SK-N-SH (cell line): ENCODE measurements around the gene OR10A3. TPM values are rescaled to one million over a fixed set of nuclear protein-coding genes. Genes with fewer than 3 reads are reported as not detected.

Experiments
- CTCF ChIA-PET: fragments of 300-600, 350-600 bp; formaldehyde crosslinking; extraction: SDS; loops from one replicate; lab custom pipeline; 2021; lab: Yijun Ruan, JAX
- POLR2A ChIA-PET: fragments of 350-600 bp; sonication (Branson Sonifier 250); formaldehyde crosslinking; extraction: SDS; loops from one replicate; lab custom pipeline; 2020; ENCODE audit warnings: antibody characterized with exemption, inconsistent platforms; lab: Yijun Ruan, JAX
- DNase-seq: peaks from one replicate; pipeline ENCODE4 v3.0.0; 2012
- H2AFZ ChIP-seq: fragments of 200-600 bp; sonication (generic); 2 replicates; pipeline ENCODE4 v1.8.1; 2016; ENCODE audit warnings: antibody characterized with exemption, mild to moderate bottlenecking, low read depth
- H3F3A ChIP-seq: fragments of 200-600 bp; sonication (generic); replicated peaks from 2 replicates; pipeline ENCODE3; 2016; ENCODE audit warnings: antibody characterized with exemption, mild to moderate bottlenecking; ENCODE audit not compliant: insufficient read depth
- H3K27ac ChIP-seq, 2 experiments: fragments of 200-500 bp in 1 of 2; fragments of 200-600 bp in 1 of 2; sonication (Bioruptor generic) in 1 of 2; sonication (generic), shearing (Covaris generic) in 1 of 2; 2 replicates each; pipeline versions ENCODE4 v1.5.1 to v1.6.1; 2014 to 2016; ENCODE audit warnings: low read depth in 2 of 2, inconsistent platforms in 1 of 2, low read length in 1 of 2, mild to moderate bottlenecking in 1 of 2, mixed read lengths in 1 of 2
- H3K27me3 ChIP-seq: fragments of 200-600 bp; sonication (generic), shearing (Covaris generic); 2 replicates; pipeline ENCODE4 v1.6.1; 2016; ENCODE audit warnings: mixed run types; ENCODE audit not compliant: insufficient read depth
- H3K36me3 ChIP-seq, 2 experiments: fragments of 200-500 bp in 1 of 2; fragments of 200-600 bp in 1 of 2; sonication (Bioruptor generic) in 1 of 2; sonication (generic) in 1 of 2; replicated peaks in 1 of 2; 2 replicates each; pipeline versions ENCODE3 to v1.5.1; 2014 to 2016; ENCODE audit warnings: low read length in 1 of 2, mild to moderate bottlenecking in 1 of 2; ENCODE audit not compliant: insufficient read depth in 2 of 2, control insufficient read depth in 1 of 2
- H3K4me1 ChIP-seq, 2 experiments: fragments of 200-500 bp in 1 of 2; fragments of 200-600 bp in 1 of 2; sonication (Bioruptor generic) in 1 of 2; sonication (generic), shearing (Covaris generic) in 1 of 2; 2 replicates each; pipeline versions ENCODE4 v1.5.1 to v1.6.1; 2014 to 2016; ENCODE audit warnings: low read depth in 1 of 2, low read length in 1 of 2, mixed run types in 1 of 2; ENCODE audit not compliant: insufficient read depth in 2 of 2, control insufficient read depth in 1 of 2
- H3K4me2 ChIP-seq: fragments of 200-600 bp; sonication (generic), shearing (Covaris generic); 2 replicates; pipeline ENCODE4 v1.6.1; 2017; ENCODE audit warnings: mixed run types
- H3K4me3 ChIP-seq, 2 experiments: fragments of 200-500 bp in 1 of 2; fragments of 200-600 bp in 1 of 2; sonication (Bioruptor generic) in 1 of 2; sonication (generic), shearing (Covaris generic) in 1 of 2; 2 replicates each; pipeline versions ENCODE4 v1.5.1 to v1.8.1; 2014 to 2016; ENCODE audit warnings: low read depth in 2 of 2, inconsistent platforms in 1 of 2, low read length in 1 of 2, mild to moderate bottlenecking in 1 of 2, mixed read lengths in 1 of 2, moderate library complexity in 1 of 2
- H3K79me2 ChIP-seq: fragments of 200-600 bp; sonication (generic); 2 replicates; pipeline ENCODE4 v1.8.1; 2017; ENCODE audit warnings: mild to moderate bottlenecking; ENCODE audit not compliant: insufficient read depth
- H3K9ac ChIP-seq: fragments of 200-600 bp; sonication (generic); 2 replicates; pipeline ENCODE4 v1.6.1; 2017; ENCODE audit warnings: mixed run types
- H3K9me2 ChIP-seq: fragments of 200-600 bp; sonication (generic); 2 replicates; pipeline ENCODE4 v1.6.1; 2017; ENCODE audit warnings: mixed run types
- H3K9me3 ChIP-seq: fragments of 200-600 bp; sonication (generic); 2 replicates; pipeline ENCODE4 v1.6.1; 2017; ENCODE audit warnings: mixed run types, mild to moderate bottlenecking, moderate library complexity
- H4K20me1 ChIP-seq: fragments of 200-600 bp; sonication (generic); 2 replicates; pipeline ENCODE4 v1.6.1; 2017; ENCODE audit warnings: mild to moderate bottlenecking, mixed run types; ENCODE audit not compliant: insufficient read depth
- CHD2 ChIP-seq: fragments of 150-350 bp; IDR thresholded peaks from 2 replicates; pipeline ENCODE4 v1.6.1; 2018; ENCODE audit warnings: low read length; ENCODE audit not compliant: partially characterized antibody
- ELF1 ChIP-seq: IDR thresholded peaks from 2 replicates; pipeline ENCODE4 v1.4.0; 2012
- EP300 ChIP-seq, 2 experiments: IDR thresholded peaks; 2 replicates each; pipeline versions ENCODE4 v1.4.0 to v1.6.1; 2012; ENCODE audit warnings: borderline replicate concordance in 1 of 2, low read depth in 1 of 2, low read length in 1 of 2
- EZH2phosphoT487 ChIP-seq: fragments of 200-600 bp; sonication (generic); IDR thresholded peaks from 2 replicates; pipeline ENCODE4 v1.6.1; 2017; ENCODE audit warnings: low read depth, mixed run types, mild to moderate bottlenecking, antibody characterized with exemption, moderate library complexity, borderline replicate concordance
- GABPA ChIP-seq: IDR thresholded peaks from 2 replicates; pipeline ENCODE4 v1.4.0; 2012; ENCODE audit warnings: low read depth, mild to moderate bottlenecking
- GATA2 ChIP-seq: sonication (generic); formaldehyde crosslinking; IDR thresholded peaks from 2 replicates; pipeline ENCODE4 v1.5.0; 2020; ENCODE audit warnings: mild to moderate bottlenecking, missing genetic modification reagents
- JUND ChIP-seq: IDR thresholded peaks from 2 replicates; pipeline ENCODE4 v1.4.0; 2012
- MEF2A ChIP-seq: IDR thresholded peaks from 2 replicates; pipeline ENCODE4 v1.4.0; 2012; ENCODE audit warnings: low read depth, borderline replicate concordance
- NFIC ChIP-seq: IDR thresholded peaks from 2 replicates; pipeline ENCODE4 v1.4.0; 2012; ENCODE audit warnings: borderline replicate concordance
- NRF1 ChIP-seq: IDR thresholded peaks from 2 replicates; pipeline ENCODE4 v1.6.1; 2012; ENCODE audit warnings: low read depth, mild to moderate bottlenecking, low read length
- RAD21 ChIP-seq: IDR thresholded peaks from 2 replicates; pipeline ENCODE4 v1.6.1; 2012; ENCODE audit warnings: mild to moderate bottlenecking, low read length
- SMC3 ChIP-seq: IDR thresholded peaks from 2 replicates; pipeline ENCODE4 v1.6.1; 2012; ENCODE audit warnings: low read depth, low read length, improper control_type of control experiment
- TCF12 ChIP-seq: IDR thresholded peaks from 2 replicates; pipeline ENCODE4 v1.4.0; 2012
- TEAD4 ChIP-seq: IDR thresholded peaks from 2 replicates; pipeline ENCODE4 v1.4.0; 2012; ENCODE audit warnings: mild to moderate bottlenecking, borderline replicate concordance; ENCODE audit not compliant: insufficient read depth
- YY1 ChIP-seq: IDR thresholded peaks from 2 replicates; pipeline ENCODE4 v1.4.0; 2012; ENCODE audit warnings: low read depth, mild to moderate bottlenecking
- WGBS: methylation state at CpG from one replicate; pipeline ENCODE4 v1.1.6; 2017; ENCODE audit warnings: low lambda C conversion rate; 5-methylcytosine and 5-hydroxymethylcytosine counted together
- polyA plus RNA-seq, 3 experiments: library from polyadenylated mRNA; depleted of rRNA; stranded (reverse); fragments of >200 nt; gene quantifications; 2 replicates each; pipeline ENCODE4 v1.2.3, GENCODE V29; 2012
- TF ChIP-seq, protein P1 (sequence below): IDR thresholded peaks from 2 replicates; pipeline ENCODE4; 2012
- TF ChIP-seq, protein P2 (sequence below): IDR thresholded peaks from 2 replicates; pipeline ENCODE4 v1.4.0; 2012; ENCODE audit warnings: low read depth, borderline replicate concordance
- TF ChIP-seq, protein P3 (sequence below): IDR thresholded peaks from 2 replicates; pipeline ENCODE4 v1.6.1; 2012; ENCODE audit warnings: mild to moderate bottlenecking, low read depth, low read length, moderate library complexity
- TF ChIP-seq, protein P4 (sequence below): fragments of 200-600 bp; sonication (generic); IDR thresholded peaks from 2 replicates; pipeline ENCODE4 v1.6.1; 2017; ENCODE audit warnings: antibody characterized with exemption, mild to moderate bottlenecking, moderate library complexity
- TF ChIP-seq, protein P5 (sequence below): fragments of 150-350 bp; IDR thresholded peaks from 2 replicates; pipeline ENCODE4 v1.6.1; 2017; ENCODE audit warnings: antibody characterized with exemption, low read length, low read depth, borderline replicate concordance

Gene OR10A3
- polyA plus RNA-seq, 1 of the 3 experiments (the other 2 are of a cell fraction), result not detected

DNA sequence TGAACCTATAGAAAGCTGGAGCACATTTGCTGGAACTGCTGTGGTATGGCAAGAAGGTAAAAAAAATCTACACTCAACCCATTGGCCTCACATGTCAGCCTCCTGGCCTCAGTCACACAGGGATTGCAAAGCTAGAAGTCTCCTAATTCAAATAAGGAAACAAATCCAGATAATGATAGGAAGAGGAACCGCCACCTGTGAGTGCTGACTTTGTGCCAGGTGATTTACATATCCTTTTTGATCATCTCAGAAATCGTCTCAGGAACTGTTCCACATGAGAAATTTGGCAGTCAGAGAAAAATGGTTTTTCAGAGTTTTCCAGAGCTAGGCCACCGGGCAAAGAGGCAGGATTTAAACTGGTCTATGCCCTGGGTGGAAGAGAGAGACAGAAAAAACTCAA, 22.8 kb upstream of the OR10A3 start:
- H4K20me1 ChIP-seq, result no peaks in the 10 kb centered on the region
- TF ChIP-seq, protein P1, sequence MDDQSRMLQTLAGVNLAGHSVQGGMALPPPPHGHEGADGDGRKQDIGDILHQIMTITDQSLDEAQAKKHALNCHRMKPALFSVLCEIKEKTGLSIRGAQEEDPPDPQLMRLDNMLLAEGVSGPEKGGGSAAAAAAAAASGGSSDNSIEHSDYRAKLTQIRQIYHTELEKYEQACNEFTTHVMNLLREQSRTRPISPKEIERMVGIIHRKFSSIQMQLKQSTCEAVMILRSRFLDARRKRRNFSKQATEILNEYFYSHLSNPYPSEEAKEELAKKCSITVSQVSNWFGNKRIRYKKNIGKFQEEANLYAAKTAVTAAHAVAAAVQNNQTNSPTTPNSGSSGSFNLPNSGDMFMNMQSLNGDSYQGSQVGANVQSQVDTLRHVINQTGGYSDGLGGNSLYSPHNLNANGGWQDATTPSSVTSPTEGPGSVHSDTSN, result no peak
- TF ChIP-seq TEAD4 (no peak), GATA2 (no peak), JUND (no peak), NRF1 (no peak)
- TF ChIP-seq, all 33 proteins: peak for 0
- Histone ChIP-seq H3F3A (peaks cover 3% of the 10 kb centered on the region), H3K4me1 (peaks cover 0 to 12% of the 10 kb centered on the region in 2 experiments; a peak in 1 of 4 replicates), H3K9me2 (no peaks in the 10 kb centered on the region), H3K36me3 (no peaks in the 10 kb centered on the region), H3K79me2 (no peaks in the 10 kb centered on the region), H3K27ac (peak overlapping the region in 1 of 2 experiments; percentile 62; a peak in 2 of 4 replicates), H3K4me2 (peak overlapping the region; percentile 19; the same call in 1 of the 2 replicates), H3K9ac (no peak overlapping the region), H3K9me3 (no peaks in the 10 kb centered on the region), H3K4me3 (no peak overlapping the region), H3K27me3 (no peaks in the 10 kb centered on the region), H2AFZ (no peak overlapping the region)
- CTCF ChIA-PET, result interaction anchor here (4.7 kb wide), 1 partner anchor 23 kb away, joined by 14 read pairs; the partner anchor contains the start of gene EIF3F
- DNase-seq, result no peak
- WGBS, result 46% methylated on average over 3 of the region's 3 CpGs
- POLR2A ChIA-PET, result no interaction called here

DNA sequence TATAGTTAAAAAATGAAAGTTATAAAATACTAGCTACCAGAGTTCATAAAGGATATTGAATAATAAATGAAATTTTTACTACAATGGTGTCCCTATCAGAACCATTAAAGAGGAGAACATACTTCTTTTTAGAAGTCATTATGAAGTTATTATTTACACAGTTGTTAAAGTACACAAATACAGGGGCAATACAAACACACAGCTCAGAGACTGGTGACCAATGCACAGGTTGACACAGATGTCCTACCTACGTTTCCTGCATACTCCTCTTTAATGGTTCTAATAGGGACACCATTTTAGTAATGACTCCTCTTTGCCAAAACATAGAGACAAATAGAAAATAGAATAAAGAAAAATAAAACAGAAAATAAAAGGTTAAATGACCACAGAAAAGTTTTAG, 13.7 kb upstream of the OR10A3 start:
- Histone ChIP-seq H3K36me3 (no peaks in the 10 kb centered on the region), H3F3A (peaks cover 10% of the 10 kb centered on the region), H4K20me1 (no peaks in the 10 kb centered on the region), H3K9me2 (no peaks in the 10 kb centered on the region), H3K27me3 (no peaks in the 10 kb centered on the region), H2AFZ (no peak overlapping the region), H3K4me1 (no peaks in the 10 kb centered on the region), H3K27ac (no peak overlapping the region), H3K4me2 (no peak overlapping the region), H3K4me3 (no peak overlapping the region), H3K9me3 (peaks cover 8% of the 10 kb centered on the region; the same call in 1 of the 2 replicates), H3K79me2 (no peaks in the 10 kb centered on the region), H3K9ac (no peak overlapping the region)
- 21% methylated on average over 1 of the region's 1 CpG for WGBS
- ChIA-PET CTCF (no interaction called here), POLR2A (no interaction called here)
- TF ChIP-seq MEF2A (no peak), EP300 (IDR thresholded peaks at IDR 0.05; ENCODE audit: borderline replicate concordance in 1 of 2, low read depth in 1 of 2, low read length in 1 of 2) (no peak), NFIC (no peak), TCF12 (no peak), EZH2phosphoT487 (no peak), GABPA (no peak), ELF1 (no peak), YY1 (no peak), SMC3 (no peak), CHD2 (no peak), RAD21 (no peak)
- TF ChIP-seq, protein P2, sequence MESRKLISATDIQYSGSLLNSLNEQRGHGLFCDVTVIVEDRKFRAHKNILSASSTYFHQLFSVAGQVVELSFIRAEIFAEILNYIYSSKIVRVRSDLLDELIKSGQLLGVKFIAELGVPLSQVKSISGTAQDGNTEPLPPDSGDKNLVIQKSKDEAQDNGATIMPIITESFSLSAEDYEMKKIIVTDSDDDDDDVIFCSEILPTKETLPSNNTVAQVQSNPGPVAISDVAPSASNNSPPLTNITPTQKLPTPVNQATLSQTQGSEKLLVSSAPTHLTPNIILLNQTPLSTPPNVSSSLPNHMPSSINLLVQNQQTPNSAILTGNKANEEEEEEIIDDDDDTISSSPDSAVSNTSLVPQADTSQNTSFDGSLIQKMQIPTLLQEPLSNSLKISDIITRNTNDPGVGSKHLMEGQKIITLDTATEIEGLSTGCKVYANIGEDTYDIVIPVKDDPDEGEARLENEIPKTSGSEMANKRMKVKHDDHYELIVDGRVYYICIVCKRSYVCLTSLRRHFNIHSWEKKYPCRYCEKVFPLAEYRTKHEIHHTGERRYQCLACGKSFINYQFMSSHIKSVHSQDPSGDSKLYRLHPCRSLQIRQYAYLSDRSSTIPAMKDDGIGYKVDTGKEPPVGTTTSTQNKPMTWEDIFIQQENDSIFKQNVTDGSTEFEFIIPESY, result no peak
- TF ChIP-seq, protein P3, sequence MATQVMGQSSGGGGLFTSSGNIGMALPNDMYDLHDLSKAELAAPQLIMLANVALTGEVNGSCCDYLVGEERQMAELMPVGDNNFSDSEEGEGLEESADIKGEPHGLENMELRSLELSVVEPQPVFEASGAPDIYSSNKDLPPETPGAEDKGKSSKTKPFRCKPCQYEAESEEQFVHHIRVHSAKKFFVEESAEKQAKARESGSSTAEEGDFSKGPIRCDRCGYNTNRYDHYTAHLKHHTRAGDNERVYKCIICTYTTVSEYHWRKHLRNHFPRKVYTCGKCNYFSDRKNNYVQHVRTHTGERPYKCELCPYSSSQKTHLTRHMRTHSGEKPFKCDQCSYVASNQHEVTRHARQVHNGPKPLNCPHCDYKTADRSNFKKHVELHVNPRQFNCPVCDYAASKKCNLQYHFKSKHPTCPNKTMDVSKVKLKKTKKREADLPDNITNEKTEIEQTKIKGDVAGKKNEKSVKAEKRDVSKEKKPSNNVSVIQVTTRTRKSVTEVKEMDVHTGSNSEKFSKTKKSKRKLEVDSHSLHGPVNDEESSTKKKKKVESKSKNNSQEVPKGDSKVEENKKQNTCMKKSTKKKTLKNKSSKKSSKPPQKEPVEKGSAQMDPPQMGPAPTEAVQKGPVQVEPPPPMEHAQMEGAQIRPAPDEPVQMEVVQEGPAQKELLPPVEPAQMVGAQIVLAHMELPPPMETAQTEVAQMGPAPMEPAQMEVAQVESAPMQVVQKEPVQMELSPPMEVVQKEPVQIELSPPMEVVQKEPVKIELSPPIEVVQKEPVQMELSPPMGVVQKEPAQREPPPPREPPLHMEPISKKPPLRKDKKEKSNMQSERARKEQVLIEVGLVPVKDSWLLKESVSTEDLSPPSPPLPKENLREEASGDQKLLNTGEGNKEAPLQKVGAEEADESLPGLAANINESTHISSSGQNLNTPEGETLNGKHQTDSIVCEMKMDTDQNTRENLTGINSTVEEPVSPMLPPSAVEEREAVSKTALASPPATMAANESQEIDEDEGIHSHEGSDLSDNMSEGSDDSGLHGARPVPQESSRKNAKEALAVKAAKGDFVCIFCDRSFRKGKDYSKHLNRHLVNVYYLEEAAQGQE, result no peak
- TF ChIP-seq, protein P4, sequence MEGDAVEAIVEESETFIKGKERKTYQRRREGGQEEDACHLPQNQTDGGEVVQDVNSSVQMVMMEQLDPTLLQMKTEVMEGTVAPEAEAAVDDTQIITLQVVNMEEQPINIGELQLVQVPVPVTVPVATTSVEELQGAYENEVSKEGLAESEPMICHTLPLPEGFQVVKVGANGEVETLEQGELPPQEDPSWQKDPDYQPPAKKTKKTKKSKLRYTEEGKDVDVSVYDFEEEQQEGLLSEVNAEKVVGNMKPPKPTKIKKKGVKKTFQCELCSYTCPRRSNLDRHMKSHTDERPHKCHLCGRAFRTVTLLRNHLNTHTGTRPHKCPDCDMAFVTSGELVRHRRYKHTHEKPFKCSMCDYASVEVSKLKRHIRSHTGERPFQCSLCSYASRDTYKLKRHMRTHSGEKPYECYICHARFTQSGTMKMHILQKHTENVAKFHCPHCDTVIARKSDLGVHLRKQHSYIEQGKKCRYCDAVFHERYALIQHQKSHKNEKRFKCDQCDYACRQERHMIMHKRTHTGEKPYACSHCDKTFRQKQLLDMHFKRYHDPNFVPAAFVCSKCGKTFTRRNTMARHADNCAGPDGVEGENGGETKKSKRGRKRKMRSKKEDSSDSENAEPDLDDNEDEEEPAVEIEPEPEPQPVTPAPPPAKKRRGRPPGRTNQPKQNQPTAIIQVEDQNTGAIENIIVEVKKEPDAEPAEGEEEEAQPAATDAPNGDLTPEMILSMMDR, result no peak
- TF ChIP-seq, protein P5, sequence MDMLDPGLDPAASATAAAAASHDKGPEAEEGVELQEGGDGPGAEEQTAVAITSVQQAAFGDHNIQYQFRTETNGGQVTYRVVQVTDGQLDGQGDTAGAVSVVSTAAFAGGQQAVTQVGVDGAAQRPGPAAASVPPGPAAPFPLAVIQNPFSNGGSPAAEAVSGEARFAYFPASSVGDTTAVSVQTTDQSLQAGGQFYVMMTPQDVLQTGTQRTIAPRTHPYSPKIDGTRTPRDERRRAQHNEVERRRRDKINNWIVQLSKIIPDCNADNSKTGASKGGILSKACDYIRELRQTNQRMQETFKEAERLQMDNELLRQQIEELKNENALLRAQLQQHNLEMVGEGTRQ, result no peak
- DNase-seq, result no peak
